Activated CD4-positive, alpha-beta memory T cell treated with anti-CD3 and anti-CD28 coated beads, Interleukin-2, amount 10 ng/mL, durations not matched to agents 7 days and 5 days (primary cell): Measurements from ENCODE around the gene DCT. TPM values are rescaled to one million over a fixed set of nuclear protein-coding genes. Genes with fewer than 3 reads are reported as not detected.

ENCODE experiments used
- CTCF ChIA-PET: fragments of 350-600 bp; sonication (Branson Sonifier 250); formaldehyde crosslinking; loops from one replicate; lab custom pipeline; 2021; ENCODE audit warnings: antibody characterized with exemption, inconsistent platforms; lab: Charles Lee
- POLR2A ChIA-PET: fragments of 350-600 bp; sonication (Branson Sonifier 250); formaldehyde crosslinking; loops from one replicate; lab custom pipeline; 2021; ENCODE audit warnings: antibody characterized with exemption; lab: Charles Lee
- DNase-seq: peaks from one replicate; pipeline ENCODE4 v3.0.0-alpha.2; 2020
- H3K27ac Mint-ChIP-seq: one replicate; pipeline ENCODE4 v1.8.0; 2021; ENCODE audit warnings: mild to moderate bottlenecking, mixed read lengths
- H3K27me3 Mint-ChIP-seq: one replicate; pipeline ENCODE4 v1.8.0; 2021; ENCODE audit warnings: mixed read lengths
- H3K36me3 Mint-ChIP-seq: one replicate; pipeline ENCODE4 v1.8.0; 2021; ENCODE audit warnings: low read depth, mixed read lengths
- H3K4me1 Mint-ChIP-seq: one replicate; pipeline ENCODE4 v1.8.0; 2021; ENCODE audit warnings: mixed read lengths
- H3K4me3 Mint-ChIP-seq: one replicate; pipeline ENCODE4 v1.8.0; 2021; ENCODE audit warnings: mild to moderate bottlenecking, mixed read lengths
- H3K9me3 Mint-ChIP-seq: one replicate; pipeline ENCODE4 v1.8.0; 2021; ENCODE audit warnings: mixed read lengths
- total RNA-seq, 2 experiments: library from RNA; stranded (reverse); gene quantifications; one replicate each; pipeline ENCODE4 v1.2.3, GENCODE V29; 2021

The DCT gene
- total RNA-seq, 2 experiments from 2014 or later, result 0.10 TPM; not detected in 1

DNA sequence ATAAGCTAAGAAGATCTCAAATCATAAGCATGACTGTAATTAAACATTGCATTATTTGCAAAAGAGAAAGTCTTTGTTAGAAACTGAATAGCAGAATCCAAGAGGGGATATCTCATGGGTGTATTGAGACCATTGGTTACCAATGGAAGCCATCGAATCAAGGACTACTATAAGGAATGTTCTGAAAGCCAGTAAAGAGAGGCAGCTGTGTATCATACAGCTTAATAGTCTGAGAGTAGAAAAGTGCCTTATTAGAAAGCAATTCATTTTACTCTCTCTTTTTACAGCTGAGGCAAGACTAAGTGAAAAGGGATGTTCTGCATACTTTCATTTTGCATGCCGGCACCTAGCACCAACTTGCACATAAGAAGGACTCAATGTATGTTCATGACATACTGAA lies 7.6 kb upstream of the DCT start:
- H3K27me3 Mint-ChIP-seq, result peaks cover 5% of the 10 kb centered on the region
- no peak for DNase-seq
- H3K36me3 Mint-ChIP-seq, result no peaks in the 10 kb centered on the region
- no peaks in the 10 kb centered on the region for H3K4me1 Mint-ChIP-seq
- no peak overlapping the region for H3K4me3 Mint-ChIP-seq
- CTCF ChIA-PET, result interaction anchor here (0.6 kb wide), 1 partner anchor 11 kb away, joined by 3 read pairs; no protein-coding TSS in a partner anchor
- H3K27ac Mint-ChIP-seq, result no peak overlapping the region
- no peaks in the 10 kb centered on the region for H3K9me3 Mint-ChIP-seq
- POLR2A ChIA-PET, result no interaction called here

DNA sequence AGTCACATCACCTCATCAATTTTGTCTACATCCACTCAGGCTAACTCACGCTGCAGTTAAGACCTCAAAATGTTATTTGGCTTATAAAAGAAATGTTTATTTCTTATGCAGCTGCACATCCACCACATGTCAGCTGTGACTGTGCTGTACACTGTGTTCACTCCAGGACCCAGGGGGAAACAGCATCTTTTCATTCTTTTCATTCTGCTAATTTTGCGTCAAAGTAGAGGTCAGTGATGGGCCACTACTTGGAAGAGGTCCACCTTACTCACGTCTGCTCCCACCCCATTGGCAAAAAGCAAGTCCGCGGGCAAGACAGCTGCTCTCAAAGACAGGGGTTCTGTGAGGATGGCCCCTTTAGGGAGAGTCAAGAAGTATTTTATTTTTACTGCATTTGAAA lies 4.5 kb upstream of the DCT start:
- no peaks in the 10 kb centered on the region for H3K9me3 Mint-ChIP-seq

DNA sequence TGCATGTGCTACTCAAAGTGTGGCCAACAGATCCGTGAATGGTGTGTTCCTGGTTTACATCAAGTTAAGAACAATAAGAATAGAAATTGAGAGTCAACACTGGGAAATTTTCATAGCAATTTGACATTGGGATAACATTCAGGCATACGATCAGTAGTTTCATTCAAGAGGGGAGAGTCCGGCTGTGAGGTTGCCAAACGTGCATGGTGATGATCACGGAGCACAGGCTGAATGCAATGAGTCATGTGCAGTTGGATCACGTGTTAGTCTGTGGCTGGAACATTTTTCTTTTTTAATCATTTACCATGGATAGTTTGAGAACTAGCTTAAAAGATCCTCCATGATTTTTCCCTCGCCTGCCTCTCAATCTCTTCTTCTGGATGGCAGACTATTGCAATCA lies 2.5 kb upstream of the DCT start:
- H3K27ac Mint-ChIP-seq, result no peak overlapping the region
- H3K9me3 Mint-ChIP-seq, result no peaks in the 10 kb centered on the region
- ChIA-PET POLR2A (no interaction called here), CTCF (interaction anchor here (0.6 kb wide), 1 partner anchor 179 kb away, joined by 4 read pairs; no protein-coding TSS in a partner anchor)
- no peak overlapping the region for H3K4me3 Mint-ChIP-seq
- no peaks in the 10 kb centered on the region for H3K27me3 Mint-ChIP-seq
- peaks cover 2% of the 10 kb centered on the region for H3K4me1 Mint-ChIP-seq
- no peaks in the 10 kb centered on the region for H3K36me3 Mint-ChIP-seq
- no peak for DNase-seq

More for the DNA sequence above, 4.5 kb upstream of the DCT start:
- Mint-ChIP-seq H3K36me3 (no peaks in the 10 kb centered on the region), H3K4me1 (peaks cover 2% of the 10 kb centered on the region), H3K27me3 (peaks cover 5% of the 10 kb centered on the region), H3K27ac (no peak overlapping the region), H3K4me3 (no peak overlapping the region)
- DNase-seq, result no peak
- ChIA-PET CTCF (interaction anchor here (0.6 kb wide), 1 partner anchor 673 kb away, joined by 3 read pairs; no protein-coding TSS in a partner anchor), POLR2A (no interaction called here)

DNA sequence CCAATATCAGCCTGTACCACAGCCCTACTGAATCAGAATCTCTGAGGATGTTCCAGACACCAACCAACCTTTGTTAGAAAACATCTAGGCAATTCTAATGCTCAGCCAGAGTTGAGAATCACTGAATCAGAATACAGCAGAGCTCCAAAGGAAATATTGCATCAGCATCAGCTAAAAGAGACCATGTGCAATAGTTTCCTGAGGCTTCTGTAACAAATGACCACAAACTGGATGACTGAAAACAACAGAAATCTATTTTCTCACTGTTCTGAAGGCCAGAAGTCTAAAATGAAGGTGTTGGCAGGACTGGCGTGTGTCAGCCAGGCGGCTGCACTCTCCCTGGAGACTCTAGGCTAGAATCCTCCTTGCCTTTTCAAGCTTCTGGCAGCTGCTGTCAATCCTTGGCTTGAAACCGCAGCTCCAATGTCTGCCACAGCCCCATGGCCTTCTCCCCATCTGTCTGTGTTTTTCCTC lies 1.2 kb upstream of the DCT start:
- H3K27ac Mint-ChIP-seq, result no peak overlapping the region
- CTCF ChIA-PET, result no interaction called here

DNA sequence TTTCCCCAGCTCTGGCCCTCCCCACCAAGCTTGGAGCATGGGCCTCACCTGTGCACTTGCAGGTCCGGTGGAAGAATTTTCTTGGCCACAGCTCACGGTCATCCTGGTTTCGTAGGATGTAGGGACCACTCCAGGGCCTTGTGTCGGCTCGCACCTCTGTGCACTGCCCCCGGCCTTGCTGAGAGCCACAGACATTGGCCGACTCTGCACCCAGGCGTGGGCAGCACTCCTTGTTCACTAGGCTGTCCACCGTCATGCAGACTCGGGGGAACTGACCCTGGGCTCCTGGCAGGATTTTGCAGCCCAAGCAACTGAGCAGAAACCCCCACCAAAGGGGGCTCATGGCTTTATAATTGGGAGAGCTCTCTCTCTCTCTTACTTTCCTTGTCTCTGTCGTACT lies 569 bp downstream of the DCT start:
- no peaks in the 10 kb centered on the region for H3K27me3 Mint-ChIP-seq
- no peaks in the 10 kb centered on the region for H3K9me3 Mint-ChIP-seq
- CTCF ChIA-PET, result no interaction called here
- no peak for DNase-seq
- no peak overlapping the region for H3K27ac Mint-ChIP-seq
- peaks cover 2% of the 10 kb centered on the region for H3K4me1 Mint-ChIP-seq
- no peak overlapping the region for H3K4me3 Mint-ChIP-seq
- POLR2A ChIA-PET, result no interaction called here
- no peaks in the 10 kb centered on the region for H3K36me3 Mint-ChIP-seq

More for the DNA sequence above, 1.2 kb upstream of the DCT start:
- H3K27me3 Mint-ChIP-seq, result no peaks in the 10 kb centered on the region
- no peak overlapping the region for H3K4me3 Mint-ChIP-seq
- POLR2A ChIA-PET, result no interaction called here
- peaks cover 2% of the 10 kb centered on the region for H3K4me1 Mint-ChIP-seq
- no peaks in the 10 kb centered on the region for H3K9me3 Mint-ChIP-seq
- no peaks in the 10 kb centered on the region for H3K36me3 Mint-ChIP-seq
- no peak for DNase-seq

DNA sequence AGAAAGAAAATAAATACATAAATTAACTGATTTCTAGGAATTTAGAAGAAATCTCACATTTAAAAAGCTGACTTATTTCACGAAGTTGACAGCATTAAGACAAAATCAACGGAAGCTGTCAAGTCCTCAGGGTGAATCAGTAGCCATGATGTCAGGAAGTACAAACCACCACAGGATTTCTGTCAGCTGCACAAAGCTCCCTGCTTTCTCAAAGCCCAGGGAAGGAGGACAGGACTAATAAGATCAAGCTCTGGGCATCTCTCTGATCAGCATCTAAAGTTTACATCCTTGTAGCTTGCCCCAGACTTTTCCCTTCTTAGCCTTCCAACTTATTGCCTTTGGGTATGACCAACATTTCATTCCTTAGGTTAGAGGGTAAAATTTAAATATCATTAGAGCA lies 9.4 kb downstream of the DCT start:
- peaks cover 9% of the 10 kb centered on the region for H3K27me3 Mint-ChIP-seq
- ChIA-PET CTCF (no interaction called here), POLR2A (no interaction called here)
- no peak overlapping the region for H3K27ac Mint-ChIP-seq
- H3K9me3 Mint-ChIP-seq, result no peaks in the 10 kb centered on the region
- H3K4me3 Mint-ChIP-seq, result no peak overlapping the region
- no peak for DNase-seq
- no peaks in the 10 kb centered on the region for H3K4me1 Mint-ChIP-seq
- no peaks in the 10 kb centered on the region for H3K36me3 Mint-ChIP-seq

DNA sequence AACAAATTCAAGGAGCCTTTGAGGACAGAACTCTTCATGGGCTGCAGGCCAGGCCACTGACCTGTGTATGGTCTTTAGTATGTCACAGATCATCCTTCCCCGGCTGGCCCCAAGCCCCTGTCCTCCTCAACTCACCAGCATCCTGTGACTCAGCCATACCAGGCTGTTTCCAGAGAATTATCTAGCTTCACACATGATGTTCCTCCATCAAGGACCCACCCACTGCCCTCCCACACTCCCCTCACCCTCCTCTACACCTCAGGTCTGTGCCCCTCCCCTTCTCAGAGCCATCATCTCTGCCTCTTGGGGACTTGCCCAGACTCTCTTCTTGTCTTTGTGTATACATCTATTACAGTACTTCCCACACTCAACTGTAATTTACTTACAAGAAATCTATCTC lies 14.7 kb downstream of the DCT start:
- no peak overlapping the region for H3K4me3 Mint-ChIP-seq
- H3K27ac Mint-ChIP-seq, result no peak overlapping the region
- H3K27me3 Mint-ChIP-seq, result peaks cover 4% of the 10 kb centered on the region
- POLR2A ChIA-PET, result no interaction called here
- CTCF ChIA-PET, result no interaction called here
- no peak for DNase-seq
- no peaks in the 10 kb centered on the region for H3K4me1 Mint-ChIP-seq
- H3K9me3 Mint-ChIP-seq, result no peaks in the 10 kb centered on the region
- H3K36me3 Mint-ChIP-seq, result no peaks in the 10 kb centered on the region

DNA sequence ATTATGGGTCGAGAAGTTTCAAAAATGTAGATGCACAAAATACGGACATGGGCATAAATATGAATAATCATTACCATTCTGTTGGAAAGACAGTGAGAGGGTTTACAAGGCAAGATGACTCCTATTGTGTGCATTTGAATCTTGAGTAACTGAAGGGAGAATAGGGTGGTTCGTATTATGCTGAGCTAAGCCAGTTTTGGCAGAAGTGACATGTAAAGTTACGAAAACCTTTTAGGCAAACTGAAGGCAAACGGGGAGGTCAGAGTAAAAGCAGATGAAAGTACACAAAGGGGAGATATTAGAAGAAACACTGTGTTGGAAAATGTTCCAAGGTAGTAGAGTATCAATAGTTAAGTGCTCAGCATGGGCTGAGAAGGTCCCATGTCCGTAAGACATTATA lies 16.8 kb downstream of the DCT start:
- DNase-seq, result no peak
- ChIA-PET CTCF (no interaction called here), POLR2A (no interaction called here)
- Mint-ChIP-seq H3K9me3 (no peaks in the 10 kb centered on the region), H3K27ac (no peak overlapping the region), H3K36me3 (no peaks in the 10 kb centered on the region), H3K4me3 (no peak overlapping the region), H3K27me3 (peaks cover 4% of the 10 kb centered on the region), H3K4me1 (no peaks in the 10 kb centered on the region)

DNA sequence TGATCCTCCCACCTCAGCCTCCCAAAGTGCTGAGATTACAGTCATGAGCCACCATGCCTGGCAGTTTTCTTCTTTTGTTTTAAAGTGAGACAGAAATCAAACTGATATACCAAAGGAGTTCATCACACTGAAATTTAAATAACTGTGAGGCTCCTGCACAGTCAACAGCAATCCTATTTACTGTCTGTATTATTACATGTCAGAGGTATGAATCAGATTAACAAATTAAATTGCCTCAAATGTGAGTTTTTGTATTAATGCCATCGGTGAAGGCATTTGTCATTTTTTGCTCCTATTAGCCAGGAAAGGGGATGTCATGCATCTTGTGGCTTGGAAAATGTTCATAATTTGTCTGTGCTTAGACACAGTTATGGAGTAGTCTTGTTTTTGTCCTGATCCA lies 20.4 kb downstream of the DCT start:
- no peaks in the 10 kb centered on the region for H3K36me3 Mint-ChIP-seq
- no peaks in the 10 kb centered on the region for H3K9me3 Mint-ChIP-seq
- H3K4me1 Mint-ChIP-seq, result no peaks in the 10 kb centered on the region
- no peak for DNase-seq
- no peaks in the 10 kb centered on the region for H3K27me3 Mint-ChIP-seq
- ChIA-PET POLR2A (no interaction called here), CTCF (no interaction called here)
- no peak overlapping the region for H3K27ac Mint-ChIP-seq
- H3K4me3 Mint-ChIP-seq, result no peak overlapping the region

DNA sequence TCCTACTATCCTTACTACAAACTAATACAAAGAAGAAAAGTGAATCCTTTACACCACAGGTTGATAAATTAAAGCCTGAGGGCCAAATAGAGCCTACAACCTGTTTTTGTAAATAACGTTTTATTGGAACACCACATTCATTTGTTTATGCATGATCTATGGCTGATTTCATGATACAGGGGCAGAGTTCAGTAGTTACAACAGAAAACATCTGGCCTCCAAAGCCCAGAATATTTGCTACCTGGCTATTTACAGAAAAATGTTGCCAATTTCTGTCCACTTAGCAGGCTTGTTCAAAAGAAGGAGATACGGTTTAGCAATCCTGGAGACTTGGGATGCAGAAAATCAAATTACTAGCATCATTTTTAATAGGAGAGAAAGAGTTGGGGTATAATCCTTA lies 24.1 kb downstream of the DCT start:
- Mint-ChIP-seq H3K36me3 (no peaks in the 10 kb centered on the region), H3K9me3 (no peaks in the 10 kb centered on the region), H3K27me3 (no peaks in the 10 kb centered on the region), H3K27ac (no peak overlapping the region), H3K4me1 (no peaks in the 10 kb centered on the region), H3K4me3 (no peak overlapping the region)
- ChIA-PET CTCF (no interaction called here), POLR2A (no interaction called here)
- no peak for DNase-seq

DNA sequence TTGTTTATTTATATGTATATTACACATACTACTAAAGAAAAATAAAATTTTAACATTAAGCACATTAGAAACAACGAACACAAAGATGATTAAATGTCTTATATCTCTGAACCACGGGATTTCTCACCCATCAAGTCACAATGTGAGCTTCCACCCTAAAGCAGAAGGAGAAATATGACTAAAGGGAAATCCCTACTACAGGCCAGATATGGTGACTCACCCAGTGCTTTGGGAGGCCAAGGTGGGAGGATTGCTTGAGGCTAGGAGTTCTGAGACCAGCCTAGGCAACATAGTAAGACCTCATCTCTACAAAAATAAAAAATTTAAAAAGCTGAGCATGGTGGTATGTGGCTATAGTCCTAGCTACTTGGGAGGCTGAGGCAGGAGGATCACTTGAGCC lies 24.6 kb downstream of the DCT start:
- Mint-ChIP-seq H3K36me3 (no peaks in the 10 kb centered on the region), H3K9me3 (no peaks in the 10 kb centered on the region), H3K4me3 (no peak overlapping the region), H3K27me3 (no peaks in the 10 kb centered on the region), H3K27ac (no peak overlapping the region), H3K4me1 (no peaks in the 10 kb centered on the region)
- DNase-seq, result no peak
- ChIA-PET CTCF (no interaction called here), POLR2A (no interaction called here)

DNA sequence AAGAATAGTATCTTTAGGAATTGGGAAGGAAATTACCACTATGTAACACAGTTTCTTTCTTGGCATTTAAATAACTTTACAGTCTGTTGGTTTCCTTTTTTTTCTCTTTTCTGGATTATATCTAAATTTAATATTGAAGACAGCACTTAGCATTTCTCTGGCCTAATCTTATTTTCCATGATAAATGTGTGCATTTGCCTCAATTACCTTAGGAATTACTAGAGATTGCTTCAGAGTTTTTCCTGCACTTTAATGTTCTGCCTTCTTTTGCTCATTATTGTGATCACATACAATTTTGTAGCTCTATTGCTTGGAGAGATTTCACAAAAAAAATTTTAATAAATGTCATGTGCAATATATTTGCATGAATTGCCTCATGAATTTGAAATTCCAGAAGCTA lies 25.1 kb downstream of the DCT start:
- Mint-ChIP-seq H3K4me3 (no peak overlapping the region), H3K36me3 (no peaks in the 10 kb centered on the region), H3K4me1 (no peaks in the 10 kb centered on the region), H3K9me3 (no peaks in the 10 kb centered on the region), H3K27ac (no peak overlapping the region), H3K27me3 (no peaks in the 10 kb centered on the region)
- DNase-seq, result no peak
- ChIA-PET CTCF (no interaction called here), POLR2A (no interaction called here)

DNA sequence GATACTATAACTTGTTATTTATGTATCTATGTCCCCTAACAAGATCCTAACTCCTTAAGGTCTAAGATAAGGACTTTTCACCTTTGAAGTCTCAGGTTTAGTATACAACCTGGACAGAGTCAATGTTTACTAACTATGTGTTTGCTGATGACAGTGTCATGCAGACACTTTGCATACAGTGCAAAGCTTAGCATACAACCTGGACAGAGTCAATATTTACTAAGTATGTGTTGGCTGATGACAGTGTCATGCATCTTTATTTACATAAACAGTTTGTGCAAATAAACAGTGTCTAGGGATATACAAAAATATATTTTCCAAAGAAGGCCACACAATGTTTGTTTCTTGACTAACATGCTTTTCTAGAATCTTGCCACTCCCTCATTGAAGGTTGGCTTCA lies 34.7 kb downstream of the DCT start:
- Mint-ChIP-seq H3K36me3 (no peaks in the 10 kb centered on the region), H3K9me3 (no peaks in the 10 kb centered on the region), H3K4me3 (no peak overlapping the region), H3K4me1 (no peaks in the 10 kb centered on the region), H3K27me3 (no peaks in the 10 kb centered on the region), H3K27ac (no peak overlapping the region)
- no peak for DNase-seq
- ChIA-PET CTCF (no interaction called here), POLR2A (no interaction called here)

DNA sequence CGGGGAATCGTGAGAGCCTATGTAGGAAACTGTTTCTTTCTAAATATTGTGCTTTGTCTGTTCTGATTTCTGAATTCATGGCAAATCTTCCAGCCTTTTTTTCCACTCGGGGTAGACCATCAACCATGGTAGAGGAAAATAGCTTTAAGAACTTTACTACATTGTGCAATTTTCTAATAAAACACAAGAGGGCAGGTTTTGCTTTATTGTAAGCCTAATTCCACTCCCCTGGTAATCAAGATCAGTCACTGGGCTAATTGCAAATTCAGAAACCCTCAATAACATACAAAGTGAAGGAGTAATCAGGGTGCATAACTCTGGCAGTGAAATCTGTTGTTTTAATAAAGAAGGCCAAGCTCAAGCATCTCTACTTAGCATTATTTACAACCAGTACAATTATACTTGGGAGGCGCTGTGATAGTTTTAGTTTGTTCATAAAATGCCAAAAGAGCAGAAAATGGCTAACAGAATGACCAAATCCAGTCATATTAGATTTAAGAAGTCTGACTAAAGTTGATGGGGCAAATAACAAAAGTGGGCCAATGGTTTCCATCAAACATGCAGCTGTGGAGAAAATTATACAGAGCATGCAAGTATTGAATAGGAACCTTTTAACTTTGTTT lies 43.8 kb downstream of the DCT start:
- Mint-ChIP-seq H3K27ac (no peak overlapping the region), H3K4me3 (no peak overlapping the region), H3K27me3 (peaks cover 5% of the 10 kb centered on the region), H3K36me3 (no peaks in the 10 kb centered on the region), H3K4me1 (peaks cover 4% of the 10 kb centered on the region), H3K9me3 (no peaks in the 10 kb centered on the region)
- CTCF ChIA-PET, result interaction anchor here (0.7 to 8.7 kb wide), 11 partner anchors 20 to 969 kb away, joined by 3 to 185 read pairs (median 3); partner anchors contain the start of gene TGDS
- no peak for DNase-seq
- POLR2A ChIA-PET, result interaction anchor here (0.8 to 1.2 kb wide), 2 partner anchors 160 to 181 kb away, joined by 3 to 6 read pairs; partner anchors contain the start of gene TGDS
